ENCODE measurements around the gene METRN.
"Not testable (repeated sequence)": the region's sequence is repeated elsewhere in the genome, so short reads cannot be mapped to it uniquely, and the experiment has no call there.

METRN gene

GRCh38 chr16:678209-678857 is 36.6 kb upstream of the METRN start:
- DNase-seq, result no peak

- peak; percentile 62 to 66 for DNase-seq
These were observed 35.8 kb upstream of the METRN start for GRCh38 chr16:678858-679813.

GRCh38 chr16:679814-680624 is 34.9 kb upstream of the METRN start, which contains the start of gene STUB1:
Gene STUB1, plus strand, starts transcription at chr16:680410. Its CDS starts 116 bp downstream, at chr16:680526.
- peak; percentile 89 to 91 for DNase-seq

- DNase-seq, result no peak
These were observed 34.3 kb upstream of the METRN start for GRCh38 chr16:680625-680945.

- DNase-seq, result peak in 1 of 2 experiments; percentile 30
These were observed 33.8 kb upstream of the METRN start for GRCh38 chr16:680967-681745.

- no peak for DNase-seq
These were observed 33.0 kb upstream of the METRN start for GRCh38 chr16:681746-682427.

- no peak for DNase-seq
These were observed 32.2 kb upstream of the METRN start for GRCh38 chr16:682493-683395.

GRCh38 chr16:683396-684070 is 31.4 kb upstream of the METRN start:
- DNase-seq, result peak; percentile 32 to 35

GRCh38 chr16:684071-684794 is 30.7 kb upstream of the METRN start, which contains the start of gene JMJD8:
Gene JMJD8, minus strand, starts transcription at chr16:684334. Its CDS starts 15 bp downstream, at chr16:684319.
- peak; percentile 97 to 98 for DNase-seq

- DNase-seq, result no peak
These were observed 29.8 kb upstream of the METRN start for GRCh38 chr16:684961-685696.

- no peak for DNase-seq
These were observed 29.0 kb upstream of the METRN start for GRCh38 chr16:685967-686366.

GRCh38 chr16:686459-687260 is 28.3 kb upstream of the METRN start:
- DNase-seq, result no peak

- DNase-seq, result no peak
These were observed 27.4 kb upstream of the METRN start for GRCh38 chr16:687499-687898.

GRCh38 chr16:689175-689897 is 25.6 kb upstream of the METRN start:
- no peak for DNase-seq

GRCh38 chr16:691242-691641 is 23.7 kb upstream of the METRN start:
- DNase-seq, result not testable (repeated sequence)

GRCh38 chr16:692356-693108 is 22.4 kb upstream of the METRN start:
- DNase-seq, result no peak

Measured in activated CD4-positive, alpha-beta T cell treated with anti-CD3 and anti-CD28 coated beads, Interleukin-2, amount 50 U/mL, for 48 hours (primary cell).